ENCODE measurements around the gene PTPRG. TPM values are rescaled to one million over a fixed set of nuclear protein-coding genes. Genes with fewer than 3 reads are reported as not detected.

PTPRG gene
- total RNA-seq, 2 experiments from 2014 or later: 0.13 to 0.70 TPM

- no peak for DNase-seq (ENCODE audit: low spot score)
- intact Hi-C loops (cut with micrococcal nuclease; ENCODE audit: unreplicated experiment): no loop called here
- BruUV-seq (replicated peaks): no TSS peak
- Histone ChIP-seq H3K9me2 (ENCODE audit: insufficient read depth, low read length) (no peaks in the 10 kb centered on the region), H3K4me3 (ENCODE audit: low read depth, low read length, poor library complexity, severe bottlenecking) (no peak overlapping the region), H3K4me2 (ENCODE audit: low read length) (no peak overlapping the region), H3K36me3 (ENCODE audit: insufficient read depth, low read length) (no peaks in the 10 kb centered on the region), H3K27ac (ENCODE audit: low read depth, low read length, poor library complexity, severe bottlenecking) (no peak overlapping the region), H2AFZ (ENCODE audit: low read length) (no peak overlapping the region), H3K79me2 (ENCODE audit: insufficient read depth, low read depth, low read length) (no peaks in the 10 kb centered on the region), H4K20me1 (ENCODE audit: insufficient read depth, low read length) (no peaks in the 10 kb centered on the region), H3K9me3 (ENCODE audit: low read length) (no peaks in the 10 kb centered on the region), H3K4me1 (ENCODE audit: insufficient read depth, low read length, poor library complexity, severe bottlenecking) (no peaks in the 10 kb centered on the region)
- TF ChIP-seq CTCF (conservative IDR thresholded peaks at IDR 0.05; ENCODE audit: low read length): no peak
- TF ChIP-seq EZH2phosphoT487 (IDR thresholded peaks at IDR 0.05; ENCODE audit: borderline replicate concordance, low read depth, low read length): no peak
- ChIA-PET POLR2A (no interaction called here), CTCF (ENCODE audit: unreplicated experiment) (no interaction called here)
Measured at GRCh38 chr3:61862614-61863289, 301.4 kb downstream of the PTPRG start.

- POLR2A ChIA-PET: no interaction called here
- TF ChIP-seq CTCF (conservative IDR thresholded peaks at IDR 0.05; ENCODE audit: low read length) (no peak), EZH2phosphoT487 (IDR thresholded peaks at IDR 0.05; ENCODE audit: borderline replicate concordance, low read depth, low read length) (no peak)
- Histone ChIP-seq H4K20me1 (ENCODE audit: insufficient read depth, low read length) (no peaks in the 10 kb centered on the region), H3K9me3 (ENCODE audit: low read length) (no peaks in the 10 kb centered on the region), H3K79me2 (ENCODE audit: insufficient read depth, low read depth, low read length) (no peaks in the 10 kb centered on the region), H3K9me2 (ENCODE audit: insufficient read depth, low read length) (no peaks in the 10 kb centered on the region), H3K4me2 (ENCODE audit: low read length) (no peak overlapping the region), H3K27ac (ENCODE audit: low read depth, low read length, poor library complexity, severe bottlenecking) (no peak overlapping the region), H2AFZ (ENCODE audit: low read length) (no peak overlapping the region), H3K36me3 (ENCODE audit: insufficient read depth, low read length) (no peaks in the 10 kb centered on the region), H3K4me1 (ENCODE audit: insufficient read depth, low read length, poor library complexity, severe bottlenecking) (no peaks in the 10 kb centered on the region), H3K4me3 (ENCODE audit: low read depth, low read length, poor library complexity, severe bottlenecking) (no peak overlapping the region)
- no peak for DNase-seq (ENCODE audit: low spot score)
- intact Hi-C loops (cut with micrococcal nuclease; ENCODE audit: unreplicated experiment): no loop called here
- no TSS peak for BruUV-seq (replicated peaks)
- CTCF ChIA-PET (ENCODE audit: unreplicated experiment): no interaction called here
Measured at GRCh38 chr3:61863579-61863978, 302.2 kb downstream of the PTPRG start.

- Histone ChIP-seq H3K4me2 (ENCODE audit: low read length) (no peak overlapping the region), H3K27ac (ENCODE audit: low read depth, low read length, poor library complexity, severe bottlenecking) (no peak overlapping the region), H3K36me3 (ENCODE audit: insufficient read depth, low read length) (no peaks in the 10 kb centered on the region), H3K4me1 (ENCODE audit: insufficient read depth, low read length, poor library complexity, severe bottlenecking) (no peaks in the 10 kb centered on the region), H3K9me3 (ENCODE audit: low read length) (no peaks in the 10 kb centered on the region), H3K9me2 (ENCODE audit: insufficient read depth, low read length) (no peaks in the 10 kb centered on the region), H2AFZ (ENCODE audit: low read length) (no peak overlapping the region), H4K20me1 (ENCODE audit: insufficient read depth, low read length) (no peaks in the 10 kb centered on the region), H3K79me2 (ENCODE audit: insufficient read depth, low read depth, low read length) (no peaks in the 10 kb centered on the region), H3K4me3 (ENCODE audit: low read depth, low read length, poor library complexity, severe bottlenecking) (no peak overlapping the region)
- POLR2A ChIA-PET: no interaction called here
- no TSS peak for BruUV-seq (replicated peaks)
- TF ChIP-seq CTCF (conservative IDR thresholded peaks at IDR 0.05; ENCODE audit: low read length) (no peak), EZH2phosphoT487 (IDR thresholded peaks at IDR 0.05; ENCODE audit: borderline replicate concordance, low read depth, low read length) (no peak)
- CTCF ChIA-PET (ENCODE audit: unreplicated experiment): no interaction called here
- intact Hi-C loops (cut with micrococcal nuclease; ENCODE audit: unreplicated experiment): no loop called here
- no peak for DNase-seq (ENCODE audit: low spot score)
Measured at GRCh38 chr3:61864886-61865285, 303.5 kb downstream of the PTPRG start.
